H1 (cell line): ENCODE results near the gene STX16. TPM values are rescaled to one million over a fixed set of nuclear protein-coding genes. Genes with fewer than 3 reads are reported as not detected.
A peak's percentile ranks its signal among the peaks of the same experiment; 100 is the strongest.

ENCODE experiments used
- ATF3 ChIP-seq: IDR thresholded peaks from 2 replicates; pipeline ENCODE4 v1.6.1; 2011; ENCODE audit warnings: low read depth, mild to moderate bottlenecking, low read length; ENCODE audit not compliant: insufficient read depth
- BACH1 ChIP-seq: IDR thresholded peaks from 2 replicates; pipeline ENCODE4 v1.6.1; 2012; ENCODE audit warnings: low read length, improper control_type of control experiment
- CBX8 ChIP-seq: fragments of 300-800, 300-1000 bp; sonication (generic); IDR thresholded peaks from 2 replicates; pipeline ENCODE4 v1.7.1; 2016; ENCODE audit warnings: low read depth, low read length, borderline replicate concordance
- CHD2 ChIP-seq: IDR thresholded peaks from 2 replicates; pipeline ENCODE4 v1.6.1; 2012; ENCODE audit warnings: low read length, improper control_type of control experiment
- CTBP2 ChIP-seq: IDR thresholded peaks from 2 replicates; pipeline ENCODE4 v1.7.0; 2011; ENCODE audit warnings: borderline replicate concordance, mild to moderate bottlenecking, moderate library complexity, mixed read lengths, low read length; ENCODE audit not compliant: insufficient read depth, insufficient read length
- HDAC6 ChIP-seq: IDR thresholded peaks from one replicate; pipeline ENCODE4 v1.7.1; 2012; ENCODE audit warnings: low read depth, mild to moderate bottlenecking, inconsistent platforms, low read length, moderate library complexity
- KDM1A ChIP-seq: fragments of 200-600, 300-600 bp; sonication (generic); IDR thresholded peaks from 2 replicates; pipeline ENCODE4 v1.7.1; 2016; ENCODE audit warnings: mild to moderate bottlenecking, low read length, borderline replicate concordance
- KDM4A ChIP-seq: IDR thresholded peaks from one replicate; pipeline ENCODE4 v1.7.1; 2012; ENCODE audit warnings: low read depth, mild to moderate bottlenecking, moderate library complexity, low read length, inconsistent platforms; ENCODE audit not compliant: severe bottlenecking
- KDM5A ChIP-seq: fragments of 200-600 bp; IDR thresholded peaks from 2 replicates; pipeline ENCODE4 v1.7.1; 2012; ENCODE audit warnings: mild to moderate bottlenecking, low read length, inconsistent platforms, mixed read lengths
- MAFK ChIP-seq: IDR thresholded peaks from 2 replicates; pipeline ENCODE4 v1.6.1; 2012; ENCODE audit warnings: low read depth, mild to moderate bottlenecking, improper control_type of control experiment, low read length
- NRF1 ChIP-seq: IDR thresholded peaks from 2 replicates; pipeline ENCODE4 v1.6.1; 2011; ENCODE audit warnings: mild to moderate bottlenecking, low read depth, low read length, improper control_type of control experiment
- PHF8 ChIP-seq: fragments of 200-600 bp; sonication (generic); conservative IDR thresholded peaks from 2 replicates; pipeline ENCODE4 v1.7.1; 2012; ENCODE audit warnings: low read depth, mild to moderate bottlenecking, inconsistent platforms, low read length, moderate library complexity
- POLR2A ChIP-seq, 2 experiments: IDR thresholded peaks; 1 replicate in 1 of 2; 2 replicates in 1 of 2; pipeline ENCODE4 v1.6.1; 2011; ENCODE audit warnings: low read depth in 2 of 2, low read length in 2 of 2, mild to moderate bottlenecking in 2 of 2; ENCODE audit errors: control extremely low read depth in 1 of 2
- RFX5 ChIP-seq: IDR thresholded peaks from 2 replicates; pipeline ENCODE4 v1.6.1; 2011; ENCODE audit warnings: low read depth, low read length, improper control_type of control experiment, borderline replicate concordance
- SIX5 ChIP-seq: IDR thresholded peaks from 2 replicates; pipeline ENCODE4 v1.6.1; 2011; ENCODE audit warnings: mild to moderate bottlenecking, low read depth, low read length
- TAF7 ChIP-seq: optimal IDR thresholded peaks from 2 replicates; pipeline ENCODE3; 2011; ENCODE audit warnings: low read depth, mild to moderate bottlenecking, inconsistent platforms, low read length, moderate library complexity, borderline replicate concordance
- TBP ChIP-seq: IDR thresholded peaks from 2 replicates; pipeline ENCODE4 v1.6.1; 2011; ENCODE audit warnings: low read depth, low read length, improper control_type of control experiment
- TCF12 ChIP-seq: IDR thresholded peaks from 2 replicates; pipeline ENCODE4 v1.6.1; 2011; ENCODE audit warnings: low read depth, mild to moderate bottlenecking, low read length
- USF2 ChIP-seq: IDR thresholded peaks from 2 replicates; pipeline ENCODE4 v1.6.1; 2011; ENCODE audit warnings: low read length, improper control_type of control experiment
- polyA plus RNA-seq, 7 experiments: library from polyadenylated mRNA; depleted of rRNA in 3 of 7; stranded (reverse) in 5 of 7; unstranded in 2 of 7; fragments of >200 nt in 5 of 7; fragments of 200-250 nt in 2 of 7; gene quantifications; 1 replicate in 5 of 7; 2 replicates in 1 of 7; 4 replicates in 1 of 7; pipeline versions ENCODE4 v1.2.1 to v1.2.3, GENCODE V29; 2011 to 2013; ENCODE audit warnings: missing spikeins in 2 of 7, mixed read lengths in 2 of 7
- total RNA-seq: library from RNA; stranded (reverse); fragmentation: NEBNext Ultra II Directional; extraction: Animal tissue kit (Norgen Biotek cat#: 25700); gene quantifications from 2 replicates; pipeline ENCODE4 v1.2.1, GENCODE V29; 2021
- TF ChIP-seq, protein P1 (sequence below), 3 experiments: IDR thresholded peaks; 1 replicate in 2 of 3; 2 replicates in 1 of 3; pipeline versions ENCODE4 v1.5.1 to v1.6.1; 2011; ENCODE audit warnings: low read length in 3 of 3, mild to moderate bottlenecking in 3 of 3, inconsistent platforms in 2 of 3, low read depth in 1 of 3, moderate library complexity in 1 of 3; ENCODE audit not compliant: insufficient read depth in 1 of 3; ENCODE audit errors: control extremely low read depth in 1 of 3

Gene STX16
- total and polyA plus RNA-seq, 2 of the 8 experiments (the other 6 are each of a cell fraction or from before 2014, with no cell fraction given): 45.2 to 61.6 TPM

GRCh38 chr20:58650776-58651558, at the start of gene STX16 (continued):
- TF ChIP-seq, protein P1, sequence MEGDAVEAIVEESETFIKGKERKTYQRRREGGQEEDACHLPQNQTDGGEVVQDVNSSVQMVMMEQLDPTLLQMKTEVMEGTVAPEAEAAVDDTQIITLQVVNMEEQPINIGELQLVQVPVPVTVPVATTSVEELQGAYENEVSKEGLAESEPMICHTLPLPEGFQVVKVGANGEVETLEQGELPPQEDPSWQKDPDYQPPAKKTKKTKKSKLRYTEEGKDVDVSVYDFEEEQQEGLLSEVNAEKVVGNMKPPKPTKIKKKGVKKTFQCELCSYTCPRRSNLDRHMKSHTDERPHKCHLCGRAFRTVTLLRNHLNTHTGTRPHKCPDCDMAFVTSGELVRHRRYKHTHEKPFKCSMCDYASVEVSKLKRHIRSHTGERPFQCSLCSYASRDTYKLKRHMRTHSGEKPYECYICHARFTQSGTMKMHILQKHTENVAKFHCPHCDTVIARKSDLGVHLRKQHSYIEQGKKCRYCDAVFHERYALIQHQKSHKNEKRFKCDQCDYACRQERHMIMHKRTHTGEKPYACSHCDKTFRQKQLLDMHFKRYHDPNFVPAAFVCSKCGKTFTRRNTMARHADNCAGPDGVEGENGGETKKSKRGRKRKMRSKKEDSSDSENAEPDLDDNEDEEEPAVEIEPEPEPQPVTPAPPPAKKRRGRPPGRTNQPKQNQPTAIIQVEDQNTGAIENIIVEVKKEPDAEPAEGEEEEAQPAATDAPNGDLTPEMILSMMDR (IDR thresholded peaks at IDR 0.05; ENCODE audit: control extremely low read depth in 1 of 3, insufficient read depth in 1 of 3, low read depth in 1 of 3, low read length in 3 of 3): peak; percentile 51 to 60 (median 53)
- TF ChIP-seq USF2: peak; percentile 1; the same call in 1 of the 2 replicates
- TF ChIP-seq RFX5: no peak
- TF ChIP-seq ATF3: no peak
- peak; percentile 69 for TF ChIP-seq PHF8
- peak; percentile 69; the same call in 1 of the 2 replicates for TF ChIP-seq TCF12
- peak; percentile 91 for TF ChIP-seq TAF7
- TF ChIP-seq CTBP2: no peak
- TF ChIP-seq NRF1: no peak
- peak; percentile 34; the same call in 1 of the 2 replicates for TF ChIP-seq BACH1
- TF ChIP-seq POLR2A (IDR thresholded peaks at IDR 0.05; ENCODE audit: control extremely low read depth in 1 of 2, low read depth in 2 of 2, low read length in 2 of 2): peak; percentile 33 to 67; a peak in 2 of 3 replicates
- TF ChIP-seq CHD2: peak; percentile 71; the same call in 1 of the 2 replicates
- peak; percentile 39; the same call in 1 of the 2 replicates for TF ChIP-seq KDM1A
- TF ChIP-seq KDM5A: peak; percentile 90
- TF ChIP-seq SIX5: peak; percentile 43; the same call in 1 of the 2 replicates
- TF ChIP-seq CBX8: no peak
- no peak for TF ChIP-seq HDAC6
- TF ChIP-seq MAFK: no peak
- peak; percentile 76 for TF ChIP-seq KDM4A
- TF ChIP-seq TBP: peak; percentile 86
